HEK293T (cell line): ENCODE measurements around the gene XRN1.

Source experiments
- BHLHE40 ChIP-seq: fragments of 450-650 bp; IDR thresholded peaks from 2 replicates; pipeline ENCODE4 v1.6.1; 2016; ENCODE audit warnings: mild to moderate bottlenecking, moderate library complexity, borderline replicate concordance
- ELF4 ChIP-seq: fragments of 450-650 bp; IDR thresholded peaks from 2 replicates; pipeline ENCODE4 v1.6.1; 2017; ENCODE audit warnings: antibody characterized with exemption
- FOXA1 ChIP-seq: fragments of 450-650 bp; IDR thresholded peaks from 2 replicates; pipeline ENCODE4 v1.6.1; 2016; ENCODE audit warnings: mild to moderate bottlenecking
- FOXM1 ChIP-seq: fragments of 450-650 bp; IDR thresholded peaks from 2 replicates; pipeline ENCODE4 v1.6.1; 2017; ENCODE audit warnings: mild to moderate bottlenecking, borderline replicate concordance
- L3MBTL2 ChIP-seq: fragments of 450-650 bp; conservative IDR thresholded peaks from 2 replicates; pipeline ENCODE4 v1.6.1; 2016; ENCODE audit warnings: mild to moderate bottlenecking
- LEF1 ChIP-seq: fragments of 450-650 bp; IDR thresholded peaks from 2 replicates; pipeline ENCODE4 v1.6.1; 2017; ENCODE audit warnings: mild to moderate bottlenecking, borderline replicate concordance
- SP1 ChIP-seq: fragments of 450-650 bp; IDR thresholded peaks from 2 replicates; pipeline ENCODE4 v1.6.1; 2017
- SUZ12 ChIP-seq: fragments of 450-650 bp; IDR thresholded peaks from 2 replicates; pipeline ENCODE4 v1.6.1; 2016; ENCODE audit warnings: mild to moderate bottlenecking

DNA sequence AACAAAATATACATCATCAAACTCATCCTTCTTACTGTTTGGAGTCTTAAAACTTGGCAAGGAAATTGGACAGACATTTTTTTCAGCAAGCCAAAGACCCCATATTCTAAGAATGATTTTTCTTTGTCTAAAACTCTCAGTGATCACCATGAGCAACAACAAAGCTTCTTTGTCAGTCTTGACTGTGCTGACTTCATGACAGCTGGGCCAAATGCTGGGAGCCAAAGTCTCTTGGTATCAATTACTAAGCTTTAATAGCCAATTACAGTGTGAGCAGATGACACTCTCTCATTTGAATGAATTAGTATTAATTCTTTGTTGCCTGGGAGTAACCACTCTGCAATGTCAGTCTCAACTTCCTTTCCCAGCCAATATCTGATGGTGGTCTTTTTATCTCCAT is 174.3 kb downstream of the XRN1 start:
- TF ChIP-seq LEF1 (no peak), SUZ12 (no peak), FOXA1 (no peak), ELF4 (no peak), SP1 (no peak), L3MBTL2 (no peak), FOXM1 (no peak), BHLHE40 (no peak)
